ENCODE measurements around the gene EEFSEC.

DNA sequence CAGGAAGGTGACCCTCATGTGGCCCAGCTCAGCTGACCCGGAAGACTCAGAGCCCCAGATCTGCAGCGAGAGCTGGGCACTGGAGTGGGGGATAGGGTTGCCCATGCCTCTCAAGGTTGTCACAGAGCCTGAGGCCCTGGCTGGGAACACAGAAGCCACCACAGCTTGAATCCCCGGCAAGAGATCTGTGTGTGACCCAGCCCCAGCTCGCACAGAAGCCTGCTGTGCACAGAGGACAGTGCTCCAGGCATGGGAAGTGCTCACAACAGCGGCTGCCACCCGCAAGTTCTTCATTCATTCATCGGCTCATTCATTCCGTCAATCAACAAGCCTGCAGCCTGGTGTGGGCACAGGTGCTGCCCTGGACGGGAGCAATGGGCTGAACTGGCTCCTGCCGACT lies 277.0 kb downstream of the EEFSEC start:
- TF ChIP-seq CTCF (conservative IDR thresholded peaks at IDR 0.05; ENCODE audit: low read depth, low read length) (no peak), RAD21 (IDR thresholded peaks at IDR 0.05; ENCODE audit: low read length) (no peak), POLR2A (IDR thresholded peaks at IDR 0.05; ENCODE audit: low read depth, low read length) (no peak), RFX5 (IDR thresholded peaks at IDR 0.05; ENCODE audit: low read depth, low read length) (no peak), USF2 (IDR thresholded peaks at IDR 0.05; ENCODE audit: low read depth, low read length) (no peak)
- TF ChIP-seq, protein P1, sequence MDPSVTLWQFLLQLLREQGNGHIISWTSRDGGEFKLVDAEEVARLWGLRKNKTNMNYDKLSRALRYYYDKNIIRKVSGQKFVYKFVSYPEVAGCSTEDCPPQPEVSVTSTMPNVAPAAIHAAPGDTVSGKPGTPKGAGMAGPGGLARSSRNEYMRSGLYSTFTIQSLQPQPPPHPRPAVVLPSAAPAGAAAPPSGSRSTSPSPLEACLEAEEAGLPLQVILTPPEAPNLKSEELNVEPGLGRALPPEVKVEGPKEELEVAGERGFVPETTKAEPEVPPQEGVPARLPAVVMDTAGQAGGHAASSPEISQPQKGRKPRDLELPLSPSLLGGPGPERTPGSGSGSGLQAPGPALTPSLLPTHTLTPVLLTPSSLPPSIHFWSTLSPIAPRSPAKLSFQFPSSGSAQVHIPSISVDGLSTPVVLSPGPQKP (IDR thresholded peaks at IDR 0.05; ENCODE audit: borderline replicate concordance, low read depth, low read length), result no peak
